Fibroblast of the aortic adventitia (primary cell): ENCODE data around the gene ZBTB20. TPM values are rescaled to one million over a fixed set of nuclear protein-coding genes. Genes with fewer than 3 reads are reported as not detected.

Experiments used
- DNase-seq: peaks from one replicate; pipeline ENCODE4 v3.0.0-alpha.2; 2010; ENCODE audit warnings: low read depth
- H3K4me3 ChIP-seq: 2 replicates; pipeline ENCODE4 v1.5.1; 2011; ENCODE audit warnings: low read depth, mild to moderate bottlenecking, control low read depth, low read length, moderate library complexity
- CTCF ChIP-seq: IDR thresholded peaks from 2 replicates; pipeline ENCODE4 v1.5.1; 2011; ENCODE audit warnings: mild to moderate bottlenecking, low read length, control low read depth, inconsistent platforms; ENCODE audit not compliant: insufficient read depth
- total RNA-seq: library from RNA; depleted of rRNA; stranded (reverse); fragments of >200 nt; gene quantifications from 2 replicates; pipeline ENCODE4 v1.2.3, GENCODE V29; 2012; ENCODE audit warnings: low replicate concordance

The ZBTB20 gene
- total RNA-seq, 1 donor: 47.2 TPM

- no peak overlapping the region for H3K4me3 ChIP-seq
- TF ChIP-seq CTCF: no peak
- no peak for DNase-seq
Observed at GRCh38 chr3:114450008-114450596, 697.0 kb downstream of the ZBTB20 start.

- no peak for TF ChIP-seq CTCF
- peak; percentile 23 for DNase-seq
- no peak overlapping the region for H3K4me3 ChIP-seq
Observed at GRCh38 chr3:114449271-114450007, 697.6 kb downstream of the ZBTB20 start.

GRCh38 chr3:114447950-114448479 lies 699.1 kb downstream of the ZBTB20 start:
- no peak overlapping the region for H3K4me3 ChIP-seq
- no peak for DNase-seq
- TF ChIP-seq CTCF: no peak

GRCh38 chr3:114447545-114447944 lies 699.5 kb downstream of the ZBTB20 start:
- no peak for TF ChIP-seq CTCF
- DNase-seq: no peak
- H3K4me3 ChIP-seq: no peak overlapping the region

GRCh38 chr3:114446600-114446999 lies 700.5 kb downstream of the ZBTB20 start:
- no peak for TF ChIP-seq CTCF
- peak; percentile 68 for DNase-seq
- H3K4me3 ChIP-seq: no peak overlapping the region

- no peak overlapping the region for H3K4me3 ChIP-seq
- no peak for TF ChIP-seq CTCF
- DNase-seq: peak; percentile 29
Observed at GRCh38 chr3:114445233-114445632, 701.9 kb downstream of the ZBTB20 start.
